GM23338 (cell line): ENCODE measurements around the gene UCN.

Source experiments
- CREB1 ChIP-seq: fragments of 250-450 bp; sonication (Bioruptor Pico); IDR thresholded peaks from 2 replicates; pipeline ENCODE4 v1.5.0; 2020; ENCODE audit warnings: low read depth, mild to moderate bottlenecking, moderate library complexity
- ETS1 ChIP-seq: IDR thresholded peaks from 2 replicates; pipeline ENCODE4 v1.6.1; 2016; ENCODE audit warnings: antibody characterized with exemption
- EZH2 ChIP-seq: fragments of 200-600 bp; sonication (generic); IDR thresholded peaks from one replicate; pipeline ENCODE4 v1.8.0; 2017; ENCODE audit warnings: antibody characterized with exemption, mild to moderate bottlenecking, low read depth; ENCODE audit not compliant: unreplicated experiment
- EZH2phosphoT487 ChIP-seq: fragments of 200-600 bp; sonication (generic); IDR thresholded peaks from one replicate; pipeline ENCODE4 v1.8.1; 2018; ENCODE audit warnings: antibody characterized with exemption; ENCODE audit not compliant: unreplicated experiment
- JUNB ChIP-seq: IDR thresholded peaks from one replicate; pipeline ENCODE4 v1.6.1; 2016; ENCODE audit warnings: antibody characterized with exemption; ENCODE audit not compliant: unreplicated experiment
- NANOG ChIP-seq: IDR thresholded peaks from 2 replicates; pipeline ENCODE4 v1.6.1; 2016; ENCODE audit warnings: antibody characterized with exemption, borderline replicate concordance
- POLR2AphosphoS5 ChIP-seq: IDR thresholded peaks from 2 replicates; pipeline ENCODE4 v1.6.1; 2016; ENCODE audit warnings: antibody characterized with exemption, low read depth
- REST ChIP-seq: IDR thresholded peaks from one replicate; pipeline ENCODE4 v1.6.1; 2018; ENCODE audit warnings: antibody characterized with exemption; ENCODE audit not compliant: unreplicated experiment
- STAT1 ChIP-seq: IDR thresholded peaks from one replicate; pipeline ENCODE4 v1.6.1; 2016; ENCODE audit warnings: antibody characterized with exemption; ENCODE audit not compliant: unreplicated experiment
- ZNF114 ChIP-seq: fragments of 250-450 bp; sonication (Bioruptor Pico); IDR thresholded peaks from 2 replicates; pipeline ENCODE4 v1.5.0; 2020; ENCODE audit warnings: mild to moderate bottlenecking, moderate library complexity
- ZNF331 ChIP-seq: fragments of 250-450 bp; sonication (Bioruptor Pico); IDR thresholded peaks from 2 replicates; pipeline ENCODE4 v1.5.0; 2020; ENCODE audit warnings: low read depth, mild to moderate bottlenecking, moderate library complexity
- TF ChIP-seq, protein P1 (sequence below), 2 experiments: fragments of 200-600 bp in 1 of 2; sonication (generic) in 1 of 2; conservative IDR thresholded peaks; 2 replicates each; pipeline versions ENCODE4 v1.5.1 to v1.6.1; 2016 to 2017; ENCODE audit warnings: antibody characterized with exemption in 2 of 2, low read depth in 2 of 2, mild to moderate bottlenecking in 2 of 2, moderate library complexity in 1 of 2
- TF ChIP-seq, protein P2 (sequence below): fragments of 250-450 bp; sonication (Bioruptor Pico); IDR thresholded peaks from 2 replicates; pipeline ENCODE4 v1.5.0; 2020; ENCODE audit warnings: mild to moderate bottlenecking, moderate library complexity

GRCh38 chr2:27290549-27290948 is 17.7 kb downstream of the UCN start:
- TF ChIP-seq, protein P1, sequence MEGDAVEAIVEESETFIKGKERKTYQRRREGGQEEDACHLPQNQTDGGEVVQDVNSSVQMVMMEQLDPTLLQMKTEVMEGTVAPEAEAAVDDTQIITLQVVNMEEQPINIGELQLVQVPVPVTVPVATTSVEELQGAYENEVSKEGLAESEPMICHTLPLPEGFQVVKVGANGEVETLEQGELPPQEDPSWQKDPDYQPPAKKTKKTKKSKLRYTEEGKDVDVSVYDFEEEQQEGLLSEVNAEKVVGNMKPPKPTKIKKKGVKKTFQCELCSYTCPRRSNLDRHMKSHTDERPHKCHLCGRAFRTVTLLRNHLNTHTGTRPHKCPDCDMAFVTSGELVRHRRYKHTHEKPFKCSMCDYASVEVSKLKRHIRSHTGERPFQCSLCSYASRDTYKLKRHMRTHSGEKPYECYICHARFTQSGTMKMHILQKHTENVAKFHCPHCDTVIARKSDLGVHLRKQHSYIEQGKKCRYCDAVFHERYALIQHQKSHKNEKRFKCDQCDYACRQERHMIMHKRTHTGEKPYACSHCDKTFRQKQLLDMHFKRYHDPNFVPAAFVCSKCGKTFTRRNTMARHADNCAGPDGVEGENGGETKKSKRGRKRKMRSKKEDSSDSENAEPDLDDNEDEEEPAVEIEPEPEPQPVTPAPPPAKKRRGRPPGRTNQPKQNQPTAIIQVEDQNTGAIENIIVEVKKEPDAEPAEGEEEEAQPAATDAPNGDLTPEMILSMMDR (conservative IDR thresholded peaks at IDR 0.05; ENCODE audit: low read depth in 2 of 2): no peak
- TF ChIP-seq REST: no peak
- no peak for TF ChIP-seq NANOG
- no peak for TF ChIP-seq ETS1
- TF ChIP-seq EZH2phosphoT487: no peak
- TF ChIP-seq EZH2: no peak
- no peak for TF ChIP-seq CREB1 (CRISPR knock-in tag)
- TF ChIP-seq POLR2AphosphoS5: no peak
- TF ChIP-seq JUNB: no peak
- no peak for TF ChIP-seq ZNF331
- TF ChIP-seq ZNF114 (CRISPR knock-in tag): no peak
- TF ChIP-seq STAT1: no peak
- TF ChIP-seq, protein P2, sequence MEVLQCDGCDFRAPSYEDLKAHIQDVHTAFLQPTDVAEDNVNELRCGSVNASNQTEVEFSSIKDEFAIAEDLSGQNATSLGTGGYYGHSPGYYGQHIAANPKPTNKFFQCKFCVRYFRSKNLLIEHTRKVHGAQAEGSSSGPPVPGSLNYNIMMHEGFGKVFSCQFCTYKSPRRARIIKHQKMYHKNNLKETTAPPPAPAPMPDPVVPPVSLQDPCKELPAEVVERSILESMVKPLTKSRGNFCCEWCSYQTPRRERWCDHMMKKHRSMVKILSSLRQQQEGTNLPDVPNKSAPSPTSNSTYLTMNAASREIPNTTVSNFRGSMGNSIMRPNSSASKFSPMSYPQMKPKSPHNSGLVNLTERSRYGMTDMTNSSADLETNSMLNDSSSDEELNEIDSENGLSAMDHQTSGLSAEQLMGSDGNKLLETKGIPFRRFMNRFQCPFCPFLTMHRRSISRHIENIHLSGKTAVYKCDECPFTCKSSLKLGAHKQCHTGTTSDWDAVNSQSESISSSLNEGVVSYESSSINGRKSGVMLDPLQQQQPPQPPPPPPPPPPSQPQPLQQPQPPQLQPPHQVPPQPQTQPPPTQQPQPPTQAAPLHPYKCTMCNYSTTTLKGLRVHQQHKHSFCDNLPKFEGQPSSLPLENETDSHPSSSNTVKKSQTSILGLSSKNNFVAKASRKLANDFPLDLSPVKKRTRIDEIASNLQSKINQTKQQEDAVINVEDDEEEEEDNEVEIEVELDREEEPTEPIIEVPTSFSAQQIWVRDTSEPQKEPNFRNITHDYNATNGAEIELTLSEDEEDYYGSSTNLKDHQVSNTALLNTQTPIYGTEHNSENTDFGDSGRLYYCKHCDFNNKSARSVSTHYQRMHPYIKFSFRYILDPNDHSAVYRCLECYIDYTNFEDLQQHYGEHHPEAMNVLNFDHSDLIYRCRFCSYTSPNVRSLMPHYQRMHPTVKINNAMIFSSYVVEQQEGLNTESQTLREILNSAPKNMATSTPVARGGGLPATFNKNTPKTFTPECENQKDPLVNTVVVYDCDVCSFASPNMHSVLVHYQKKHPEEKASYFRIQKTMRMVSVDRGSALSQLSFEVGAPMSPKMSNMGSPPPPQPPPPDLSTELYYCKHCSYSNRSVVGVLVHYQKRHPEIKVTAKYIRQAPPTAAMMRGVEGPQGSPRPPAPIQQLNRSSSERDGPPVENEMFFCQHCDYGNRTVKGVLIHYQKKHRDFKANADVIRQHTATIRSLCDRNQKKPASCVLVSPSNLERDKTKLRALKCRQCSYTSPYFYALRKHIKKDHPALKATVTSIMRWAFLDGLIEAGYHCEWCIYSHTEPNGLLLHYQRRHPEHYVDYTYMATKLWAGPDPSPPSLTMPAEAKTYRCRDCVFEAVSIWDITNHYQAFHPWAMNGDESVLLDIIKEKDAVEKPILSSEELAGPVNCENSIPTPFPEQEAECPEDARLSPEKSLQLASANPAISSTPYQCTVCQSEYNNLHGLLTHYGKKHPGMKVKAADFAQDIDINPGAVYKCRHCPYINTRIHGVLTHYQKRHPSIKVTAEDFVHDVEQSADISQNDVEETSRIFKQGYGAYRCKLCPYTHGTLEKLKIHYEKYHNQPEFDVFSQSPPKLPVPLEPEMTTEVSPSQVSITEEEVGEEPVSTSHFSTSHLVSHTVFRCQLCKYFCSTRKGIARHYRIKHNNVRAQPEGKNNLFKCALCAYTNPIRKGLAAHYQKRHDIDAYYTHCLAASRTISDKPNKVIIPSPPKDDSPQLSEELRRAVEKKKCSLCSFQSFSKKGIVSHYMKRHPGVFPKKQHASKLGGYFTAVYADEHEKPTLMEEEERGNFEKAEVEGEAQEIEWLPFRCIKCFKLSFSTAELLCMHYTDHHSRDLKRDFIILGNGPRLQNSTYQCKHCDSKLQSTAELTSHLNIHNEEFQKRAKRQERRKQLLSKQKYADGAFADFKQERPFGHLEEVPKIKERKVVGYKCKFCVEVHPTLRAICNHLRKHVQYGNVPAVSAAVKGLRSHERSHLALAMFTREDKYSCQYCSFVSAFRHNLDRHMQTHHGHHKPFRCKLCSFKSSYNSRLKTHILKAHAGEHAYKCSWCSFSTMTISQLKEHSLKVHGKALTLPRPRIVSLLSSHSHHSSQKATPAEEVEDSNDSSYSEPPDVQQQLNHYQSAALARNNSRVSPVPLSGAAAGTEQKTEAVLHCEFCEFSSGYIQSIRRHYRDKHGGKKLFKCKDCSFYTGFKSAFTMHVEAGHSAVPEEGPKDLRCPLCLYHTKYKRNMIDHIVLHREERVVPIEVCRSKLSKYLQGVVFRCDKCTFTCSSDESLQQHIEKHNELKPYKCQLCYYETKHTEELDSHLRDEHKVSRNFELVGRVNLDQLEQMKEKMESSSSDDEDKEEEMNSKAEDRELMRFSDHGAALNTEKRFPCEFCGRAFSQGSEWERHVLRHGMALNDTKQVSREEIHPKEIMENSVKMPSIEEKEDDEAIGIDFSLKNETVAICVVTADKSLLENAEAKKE (CRISPR knock-in tag): no peak
